HepG2 (cell line): Measurements from ENCODE around the gene ARHGAP10. TPM values are rescaled to one million over a fixed set of nuclear protein-coding genes. Genes with fewer than 3 reads are reported as not detected.

Experiments used
- ATAC-seq: fragments of 200-7000 bp; cut with Tn5 transposase; 3 replicates; pipeline ENCODE4 v1.9.1; 2020; ENCODE audit warnings: mild to moderate bottlenecking, moderate library complexity
- BruUV-seq: library from RNA; stranded (reverse); fragments of 400-500 nt; replicated peaks from 2 replicates; lab custom pipeline; 2021; lab: Mats Ljungman, UMichigan
- CTCF ChIA-PET: fragments of 300-600 bp; formaldehyde crosslinking; extraction: SDS; loops from one replicate; lab custom pipeline; 2021; ENCODE audit warnings: low total read pairs, inconsistent platforms, low intra/inter-chr PET ratio; lab: Yijun Ruan, JAX
- POLR2A ChIA-PET: fragments of 350-600 bp; sonication (Branson Sonifier 250); formaldehyde crosslinking; loops from one replicate; lab custom pipeline; 2020; ENCODE audit warnings: antibody characterized with exemption, inconsistent platforms; lab: Yijun Ruan, JAX
- DNase-seq: peaks from one replicate; pipeline ENCODE4 v3.0.0-alpha.2; 2015; ENCODE audit warnings: low spot score
- FAIRE-seq: peaks from 3 replicates; lab custom pipeline; 2011; peaks lifted over from hg19 to GRCh38; lab: Jason Lieb, UNC
- H2AFZ ChIP-seq: one replicate; pipeline ENCODE4 v1.6.1; 2011; ENCODE audit warnings: low read length, inconsistent platforms
- H3K27ac ChIP-seq: fragments of 300-600 bp; 3 replicates; pipeline ENCODE4 v1.8.0; 2011; ENCODE audit warnings: mixed run types, mild to moderate bottlenecking, mixed read lengths, low read length, inconsistent platforms; ENCODE audit not compliant: insufficient read depth; ENCODE audit errors: extremely low read length
- H3K27me3 ChIP-seq, 2 experiments: fragments of 200-600 bp in 1 of 2; 2 replicates in 1 of 2; 3 replicates in 1 of 2; pipeline versions ENCODE4 v1.6.0 to v1.8.0; 2011; ENCODE audit warnings: low read length in 2 of 2, mild to moderate bottlenecking in 2 of 2, moderate library complexity in 2 of 2, inconsistent platforms in 1 of 2; ENCODE audit not compliant: insufficient read depth in 2 of 2, control insufficient read depth in 1 of 2
- H3K36me3 ChIP-seq, 2 experiments: fragments of 200-600 bp in 1 of 2; replicated peaks in 1 of 2; 2 replicates in 1 of 2; 3 replicates in 1 of 2; pipeline versions ENCODE4 v1.5.1 to v1.8.0; 2011; ENCODE audit warnings: low read length in 2 of 2, inconsistent platforms in 1 of 2; ENCODE audit not compliant: insufficient read depth in 2 of 2, control insufficient read depth in 1 of 2
- H3K4me1 ChIP-seq: 2 replicates; pipeline ENCODE4 v1.5.1; 2012; ENCODE audit warnings: low read length, inconsistent platforms; ENCODE audit not compliant: insufficient read depth
- H3K4me2 ChIP-seq: 2 replicates; pipeline ENCODE4 v1.6.0; 2011; ENCODE audit warnings: low read depth, low read length, inconsistent platforms
- H3K4me3 ChIP-seq, 3 experiments: fragments of 200-600 bp in 1 of 3; sonication (generic), shearing (Covaris generic) in 1 of 3; replicated peaks in 1 of 3; 2 replicates each; pipeline ENCODE4 v1.5.1; 2011 to 2016; ENCODE audit warnings: low read length in 3 of 3, inconsistent platforms in 2 of 3, low read depth in 2 of 3, mild to moderate bottlenecking in 2 of 3, control low read depth in 1 of 3, mixed read lengths in 1 of 3; ENCODE audit not compliant: insufficient read depth in 1 of 3
- H3K79me2 ChIP-seq: one replicate; pipeline ENCODE4 v1.6.1; 2011; ENCODE audit warnings: low read length, inconsistent platforms; ENCODE audit not compliant: insufficient read depth
- H3K9ac ChIP-seq: 2 replicates; pipeline ENCODE4 v1.6.0; 2011; ENCODE audit warnings: mild to moderate bottlenecking, low read depth, low read length, inconsistent platforms; ENCODE audit not compliant: insufficient read depth
- H3K9me3 ChIP-seq: 2 replicates; pipeline ENCODE4 v1.5.1; 2012; ENCODE audit warnings: mild to moderate bottlenecking, low read length
- H4K20me1 ChIP-seq: 2 replicates; pipeline ENCODE4 v1.6.0; 2011; ENCODE audit warnings: inconsistent platforms, mild to moderate bottlenecking, low read length, moderate library complexity; ENCODE audit not compliant: insufficient read depth
- CREBL2 ChIP-seq: sonication (generic); formaldehyde crosslinking; IDR thresholded peaks from 2 replicates; pipeline ENCODE4 v1.8.1; 2023; ENCODE audit warnings: missing genetic modification reagents, mild to moderate bottlenecking, borderline replicate concordance
- EEA1 ChIP-seq: sonication (generic); formaldehyde crosslinking; IDR thresholded peaks from 2 replicates; pipeline ENCODE4 v1.5.1; 2020; ENCODE audit warnings: mild to moderate bottlenecking, missing genetic modification reagents, borderline replicate concordance
- MED8 ChIP-seq: sonication (generic); formaldehyde crosslinking; IDR thresholded peaks from 2 replicates; pipeline ENCODE4 v1.8.1; 2023; ENCODE audit warnings: mild to moderate bottlenecking, missing genetic modification reagents; ENCODE audit not compliant: insufficient replicate concordance
- MXD3 ChIP-seq: IDR thresholded peaks from 2 replicates; pipeline ENCODE4 v1.6.1; 2016; ENCODE audit warnings: mild to moderate bottlenecking, missing biosample characterization, missing genetic modification reagents
- PAXIP1 ChIP-seq: sonication (generic); formaldehyde crosslinking; conservative IDR thresholded peaks from 2 replicates; pipeline ENCODE4 v1.4.0; 2020; ENCODE audit warnings: mild to moderate bottlenecking, missing genetic modification reagents, moderate library complexity
- RFXAP ChIP-seq: sonication (generic); formaldehyde crosslinking; IDR thresholded peaks from 2 replicates; pipeline ENCODE4 v1.4.0; 2020; ENCODE audit warnings: missing genetic modification reagents, borderline replicate concordance
- SP5 ChIP-seq: IDR thresholded peaks from 2 replicates; pipeline ENCODE4 v1.6.1; 2016; ENCODE audit warnings: low read depth, borderline replicate concordance
- UBTF ChIP-seq: sonication (generic); formaldehyde crosslinking; IDR thresholded peaks from 2 replicates; pipeline ENCODE4 v1.4.0; 2020; ENCODE audit warnings: mild to moderate bottlenecking, missing genetic modification reagents
- ZC3H4 ChIP-seq: sonication (generic); formaldehyde crosslinking; IDR thresholded peaks from 2 replicates; pipeline ENCODE4 v1.4.0; 2020; ENCODE audit warnings: missing genetic modification reagents, borderline replicate concordance
- ZNF101 ChIP-seq: sonication (generic); formaldehyde crosslinking; IDR thresholded peaks from 2 replicates; pipeline ENCODE4 v1.4.0; 2020; ENCODE audit warnings: mild to moderate bottlenecking, low read depth, missing genetic modification reagents, borderline replicate concordance
- ZNF34 ChIP-seq: sonication (generic); formaldehyde crosslinking; IDR thresholded peaks from 2 replicates; pipeline ENCODE4 v1.4.0; 2020; ENCODE audit warnings: mild to moderate bottlenecking, missing genetic modification reagents, borderline replicate concordance
- ZNF704 ChIP-seq: sonication (generic); formaldehyde crosslinking; IDR thresholded peaks from 2 replicates; pipeline ENCODE4 v1.8.1; 2023; ENCODE audit warnings: mild to moderate bottlenecking, inconsistent platforms, moderate library complexity, missing genetic modification reagents, borderline replicate concordance
- ZNF768 ChIP-seq: sonication (generic); formaldehyde crosslinking; IDR thresholded peaks from 2 replicates; pipeline ENCODE4 v1.4.0; 2020; ENCODE audit warnings: missing genetic modification reagents
- ZNF878 ChIP-seq: sonication (generic); formaldehyde crosslinking; IDR thresholded peaks from 2 replicates; pipeline ENCODE4 v1.8.1; 2023; ENCODE audit warnings: mild to moderate bottlenecking, missing genetic modification reagents, moderate library complexity
- ZNF883 ChIP-seq: sonication (generic); formaldehyde crosslinking; IDR thresholded peaks from 2 replicates; pipeline ENCODE4 v1.5.1; 2020; ENCODE audit warnings: mild to moderate bottlenecking, missing genetic modification reagents; ENCODE audit errors: not compliant biosample characterization
- WGBS: methylation state at CpG from one replicate; pipeline ENCODE4 v1.1.6; 2017; ENCODE audit warnings: low lambda C conversion rate; 5-methylcytosine and 5-hydroxymethylcytosine counted together
- in situ Hi-C: cut with HindIII; loops from 2 replicates; pipeline ENCODE4 v1.10.0; 2017; ENCODE audit warnings: low pct_unique_long_range_greater_than_20kb; ENCODE audit not compliant: extremely low pct_ligation_motif_present
- intact Hi-C: fragments of 100-400 bp; cut with micrococcal nuclease; formaldehyde crosslinking; loops from one replicate; pipeline ENCODE4 v1.10.0; 2022; ENCODE audit not compliant: unreplicated experiment
- polyA plus RNA-seq, 8 experiments: library from polyadenylated mRNA; depleted of rRNA in 3 of 8; stranded (reverse) in 7 of 8; unstranded in 1 of 8; fragments of >200 nt; fragmentation: Illumina TruSeq in 4 of 8; extraction: Trizol in 4 of 8; gene quantifications; 2 replicates each; pipeline versions ENCODE4 v1.2.1 to v1.2.3, GENCODE V29; 2011 to 2016; ENCODE audit warnings: low read depth in 4 of 8, missing spikeins in 1 of 8, mixed read lengths in 1 of 8; ENCODE audit not compliant: insufficient read depth in 1 of 8
- total RNA-seq, 5 experiments: library from RNA; depleted of rRNA; stranded (reverse); fragments of >200 nt; fragmentation: Illumina TruSeq; extraction: Trizol; gene quantifications; 2 replicates each; pipeline ENCODE4 v1.2.3, GENCODE V29; 2016; ENCODE audit warnings: low read depth in 1 of 5

The ARHGAP10 gene
- total and polyA plus RNA-seq, 2 of the 13 experiments (the other 11 are each of a cell fraction or from before 2014, with no cell fraction given) = 0.45 to 1.6 TPM

- ChIA-PET CTCF (no interaction called here), POLR2A (no interaction called here)
- Histone ChIP-seq H3K4me3 (no peak overlapping the region), H3K4me2 (no peak overlapping the region), H3K27ac (no peak overlapping the region), H2AFZ (no peak overlapping the region), H4K20me1 (no peaks in the 10 kb centered on the region), H3K9me3 (no peaks in the 10 kb centered on the region), H3K9ac (no peak overlapping the region), H3K79me2 (no peaks in the 10 kb centered on the region), H3K4me1 (no peaks in the 10 kb centered on the region), H3K36me3 (no peaks in the 10 kb centered on the region), H3K27me3 (no peaks in the 10 kb centered on the region)
- DNase-seq = no peak
- BruUV-seq = no TSS peak
- no peak for ATAC-seq
- in situ Hi-C loops (loop anchor here (25.0 kb wide), 1 partner anchor 693 kb away; no protein-coding TSS in a partner anchor), intact Hi-C loops (no loop called here)
- TF ChIP-seq MED8 = no peak
- TF ChIP-seq ZNF883 (CRISPR knock-in tag) = no peak
- TF ChIP-seq ZNF34 (CRISPR knock-in tag) = no peak
- TF ChIP-seq ZNF101 (CRISPR knock-in tag) = no peak
- no peak for TF ChIP-seq SP5 (CRISPR knock-in tag)
- no peak for TF ChIP-seq CREBL2 (CRISPR knock-in tag)
- no peak for TF ChIP-seq ZNF878 (CRISPR knock-in tag)
- TF ChIP-seq RFXAP = no peak
- no peak for TF ChIP-seq ZNF704 (CRISPR knock-in tag)
- no peak for TF ChIP-seq EEA1 (CRISPR knock-in tag)
- no peak for TF ChIP-seq MXD3 (CRISPR knock-in tag)
- TF ChIP-seq UBTF (CRISPR knock-in tag) = no peak
- TF ChIP-seq PAXIP1 (CRISPR knock-in tag) = no peak
- TF ChIP-seq ZNF768 = no peak
- TF ChIP-seq ZC3H4 (CRISPR knock-in tag) = no peak
- 38% methylated on average over 1 of the region's 1 CpG for WGBS
- no peak for FAIRE-seq
These were observed 123.7 kb downstream of the ARHGAP10 start for GRCh38 chr4:147855571-147856009.
